Stimulated activated CD4-positive, alpha-beta T cell treated with anti-CD3 and anti-CD28 coated beads, TNF-alpha, amount 100 ng/mL, for 1 hour (primary cell): ENCODE results near the gene FAM24B.
"Not testable (repeated sequence)": the region's sequence is repeated elsewhere in the genome, so short reads cannot be mapped to it uniquely, and the experiment has no call there.

ENCODE experiments used
- DNase-seq, 3 donors: peaks; one replicate each; pipeline ENCODE4 v3.0.0-alpha.2; 2020; ENCODE audit warnings: low read depth in 3 of 3, low spot score in 1 of 3

FAM24B gene

DNA sequence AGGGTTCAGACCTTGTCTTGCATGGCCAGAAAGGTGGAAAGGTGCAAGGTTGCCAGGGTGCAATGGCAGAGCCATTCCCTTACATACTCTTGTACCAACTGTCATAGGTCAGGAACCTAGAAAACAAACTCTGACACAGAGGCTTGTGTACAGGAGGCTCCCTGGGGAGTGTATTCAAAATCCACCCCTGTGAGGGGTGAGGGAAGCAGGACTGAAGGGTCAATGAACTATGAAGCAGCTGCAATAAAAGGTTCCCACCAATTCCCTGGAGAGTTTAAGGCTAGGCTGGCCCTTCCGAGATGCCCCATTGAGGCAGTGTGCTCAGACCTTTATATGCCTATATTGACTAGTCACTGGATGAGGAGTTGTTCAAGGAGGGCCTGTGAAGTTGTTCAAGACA, 19.9 kb downstream of the FAM24B start:
- DNase-seq: no peak

DNA sequence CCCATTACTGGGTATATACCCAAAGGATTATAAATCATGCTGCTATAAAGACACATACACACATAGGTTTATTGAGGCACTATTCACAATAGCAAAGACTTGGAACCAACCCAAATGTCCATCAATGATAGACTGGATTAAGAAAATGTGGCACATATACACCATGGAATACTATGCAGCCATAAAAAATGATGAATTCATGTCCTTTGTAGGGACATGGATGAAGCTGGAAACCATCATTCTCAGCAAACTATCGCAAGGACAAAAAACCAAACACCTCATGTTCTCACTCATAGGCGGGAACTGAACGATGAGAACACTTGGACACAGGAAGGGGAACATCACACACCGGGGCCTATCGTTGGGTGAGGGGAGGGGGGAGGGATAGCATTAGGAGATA, 21.3 kb downstream of the FAM24B start:
- not testable (repeated sequence) for DNase-seq

DNA sequence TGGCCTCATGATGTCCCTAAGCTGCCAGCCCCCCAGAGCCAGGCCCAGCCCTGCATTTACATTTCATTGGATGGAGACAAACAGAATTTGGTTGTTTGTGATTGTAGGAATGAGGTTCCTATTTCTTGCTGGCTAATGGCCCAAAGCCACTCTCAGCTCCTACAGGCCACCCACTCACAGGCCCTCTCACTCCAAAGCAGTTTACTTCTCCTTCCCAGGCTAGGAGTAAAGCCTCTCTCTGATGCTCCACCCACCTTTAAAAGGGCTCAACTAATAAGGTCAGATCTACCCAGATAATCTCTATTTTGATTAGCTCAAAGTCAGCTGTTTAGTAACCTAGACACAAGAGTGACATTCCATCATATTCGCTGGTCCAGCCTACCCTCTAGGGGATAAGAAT, 22.5 kb downstream of the FAM24B start:
- no peak for DNase-seq

DNA sequence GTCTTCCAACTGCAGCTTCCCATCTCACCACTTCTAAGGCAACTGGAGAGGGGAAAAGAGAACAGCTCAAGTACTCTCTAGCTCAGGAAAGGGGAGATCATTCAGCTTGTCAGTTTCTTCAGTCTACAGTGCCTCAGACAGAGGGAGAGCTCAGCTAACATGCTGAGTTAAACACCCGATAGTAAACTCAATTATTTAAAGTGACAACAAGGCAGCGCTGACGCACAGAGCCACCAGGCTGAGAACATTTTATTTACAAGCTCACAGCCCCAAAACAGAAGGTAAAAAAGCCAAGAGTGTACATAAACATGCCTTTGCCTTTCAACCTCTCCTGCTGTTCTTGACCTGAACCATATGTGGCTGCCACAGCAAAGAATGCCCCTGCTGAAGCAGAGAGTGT, 23.6 kb downstream of the FAM24B start:
- no peak for DNase-seq

DNA sequence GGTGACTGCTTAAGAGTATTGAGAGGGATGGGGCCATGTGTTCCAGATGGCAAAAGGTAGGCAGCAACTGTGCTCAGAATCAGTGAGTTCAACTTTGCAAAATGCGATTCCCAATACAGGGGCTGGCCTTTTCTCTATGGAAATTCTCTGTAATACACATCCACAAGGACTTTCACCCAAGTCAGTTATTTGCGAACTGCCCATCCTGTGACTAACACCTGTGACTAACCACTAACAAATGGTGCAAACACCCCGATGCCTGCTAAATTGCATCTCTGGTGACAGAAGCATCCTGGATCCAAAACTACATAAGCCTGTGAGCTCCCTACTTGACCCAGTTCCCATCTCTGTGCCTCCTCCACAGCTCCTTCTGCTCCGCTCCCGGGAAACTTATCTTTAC, 24.7 kb downstream of the FAM24B start:
- DNase-seq: no peak

DNA sequence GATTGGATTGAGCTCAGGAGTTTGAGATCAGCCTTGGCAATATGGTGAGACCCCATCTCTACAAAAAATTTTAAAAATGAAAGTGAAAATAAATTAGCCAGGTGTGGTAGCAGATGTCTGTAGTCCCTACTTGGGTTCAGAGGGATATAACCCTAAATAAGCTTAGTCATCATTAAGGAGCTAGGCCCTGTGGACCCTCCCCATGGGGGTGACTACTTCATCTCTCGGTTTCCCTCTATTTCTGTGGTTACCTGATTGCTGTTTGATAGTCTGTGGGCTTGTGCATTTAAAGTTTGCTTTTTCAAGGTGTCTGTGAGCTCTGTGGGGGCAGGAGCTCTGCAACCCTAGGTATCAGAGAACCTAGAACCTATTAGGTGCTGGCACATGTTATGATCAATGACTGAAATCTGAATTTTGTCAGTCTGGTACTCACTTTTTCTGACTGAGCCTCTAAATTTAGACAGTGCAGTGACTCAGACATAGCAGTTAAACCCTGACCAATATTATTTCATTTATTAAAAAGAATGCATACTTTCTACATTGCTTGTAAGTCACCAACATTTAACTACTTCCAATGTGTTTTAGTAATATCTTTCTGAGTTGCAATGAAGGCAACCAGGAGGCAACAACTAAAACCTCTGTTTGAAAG, 25.6 kb downstream of the FAM24B start:
- no peak for DNase-seq

GRCh38 chr10:122852261-122852660, 27.1 kb downstream of the FAM24B start:
- no peak for DNase-seq

DNA sequence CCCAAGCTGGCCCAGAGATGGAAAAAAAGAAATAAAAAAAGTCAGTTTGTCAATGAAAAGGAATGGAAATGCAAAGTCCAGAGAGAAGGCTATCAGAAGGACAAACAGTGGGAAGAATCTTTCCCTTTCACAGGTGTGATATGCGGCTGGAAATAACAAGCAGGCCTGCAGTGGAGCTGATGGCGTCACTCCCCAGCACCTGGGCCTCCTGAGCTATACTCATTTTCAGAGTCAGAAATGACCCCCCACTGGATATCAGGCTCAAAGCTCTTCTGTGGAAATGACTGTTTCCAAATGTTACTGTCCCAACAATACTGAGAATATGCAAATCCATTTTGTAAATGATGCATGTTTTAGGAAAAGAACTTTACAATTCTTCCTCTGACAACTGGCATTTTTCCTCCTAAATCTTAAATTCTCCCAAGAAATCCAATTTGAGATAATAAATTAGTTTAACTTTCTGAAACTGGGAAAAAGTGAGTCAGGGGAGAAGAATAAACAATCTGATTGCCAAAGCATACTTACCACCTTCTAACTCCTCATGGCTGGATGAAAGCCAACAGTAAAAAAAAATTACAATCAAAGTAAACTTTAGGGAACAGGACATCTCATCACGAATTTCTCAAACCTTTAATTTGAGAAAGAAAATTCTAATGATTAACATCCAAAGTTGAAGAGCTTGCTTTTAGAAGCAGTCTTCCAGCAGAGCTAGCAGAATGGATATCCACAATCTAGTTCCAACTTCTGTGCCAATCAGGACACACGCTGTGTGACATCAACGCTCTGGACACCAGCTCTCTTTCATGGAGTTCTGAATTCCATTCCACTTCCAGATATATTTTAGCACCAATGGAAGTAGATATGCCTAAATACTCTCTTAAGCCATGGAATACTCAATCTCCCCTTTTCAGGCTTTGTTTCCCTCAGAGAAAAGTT, 28.4 kb downstream of the FAM24B start:
- no peak for DNase-seq

GRCh38 chr10:122849900-122850605, 29.3 kb downstream of the FAM24B start:
- DNase-seq: no peak

GRCh38 chr10:122849090-122849489, 30.3 kb downstream of the FAM24B start:
- DNase-seq: no peak

- no peak for DNase-seq
Measured at GRCh38 chr10:122847782-122848604, 31.4 kb downstream of the FAM24B start.

DNA sequence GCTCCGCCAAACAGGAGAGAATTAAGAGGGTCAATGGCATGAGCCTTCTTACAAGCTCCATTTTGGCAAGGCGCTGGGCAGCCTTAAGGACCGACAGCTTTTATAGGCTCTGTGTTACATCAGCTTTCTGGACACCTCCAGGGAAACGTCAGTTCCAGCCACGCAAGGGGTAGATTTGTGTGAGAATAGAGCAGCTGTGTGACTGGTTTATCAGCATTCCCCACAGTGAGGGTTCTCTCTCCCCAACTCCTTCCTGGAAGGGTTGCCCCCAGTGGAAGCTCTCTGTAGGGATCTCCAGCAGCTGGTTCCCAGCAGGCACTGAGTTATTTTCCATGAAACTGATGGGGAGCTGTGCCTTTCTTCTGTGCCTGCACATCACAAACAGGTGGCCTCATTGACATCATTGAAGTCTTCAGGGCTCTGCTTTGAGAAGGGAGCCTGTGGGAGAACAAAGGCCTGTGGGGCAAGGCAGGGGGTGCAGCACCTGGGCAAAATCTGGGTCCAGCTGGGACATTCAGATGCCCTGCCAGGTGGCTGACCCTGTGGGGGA, 33.5 kb downstream of the FAM24B start, which contains the start of gene CUZD1:
Gene CUZD1, minus strand, starts transcription at position 75 of the 550 bp plus-strand sequence. Its CDS starts 14 bp downstream, at position 61.
- DNase-seq: no peak

DNA sequence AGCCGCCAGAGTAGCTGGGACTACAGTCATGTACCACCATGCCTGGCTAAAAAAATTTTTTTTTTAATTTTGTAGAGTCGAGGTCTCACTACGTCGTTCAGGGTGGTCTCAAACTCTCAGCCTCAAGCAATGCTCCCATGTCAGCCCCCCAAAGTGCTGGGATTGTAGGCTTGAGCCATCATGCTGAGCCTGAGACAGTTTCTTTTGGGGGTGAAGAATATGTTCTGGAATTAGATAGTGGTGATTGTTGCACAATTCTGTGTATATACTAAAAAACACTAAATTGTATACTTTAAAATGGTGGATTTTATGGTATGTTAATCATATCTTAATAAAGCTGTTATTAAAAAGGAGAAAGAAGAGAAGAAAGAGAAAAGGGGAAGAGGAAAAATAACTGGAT, 35.2 kb downstream of the FAM24B start:
- DNase-seq: no peak

- DNase-seq: no peak
Measured at GRCh38 chr10:122841569-122841968, 37.8 kb downstream of the FAM24B start.

DNA sequence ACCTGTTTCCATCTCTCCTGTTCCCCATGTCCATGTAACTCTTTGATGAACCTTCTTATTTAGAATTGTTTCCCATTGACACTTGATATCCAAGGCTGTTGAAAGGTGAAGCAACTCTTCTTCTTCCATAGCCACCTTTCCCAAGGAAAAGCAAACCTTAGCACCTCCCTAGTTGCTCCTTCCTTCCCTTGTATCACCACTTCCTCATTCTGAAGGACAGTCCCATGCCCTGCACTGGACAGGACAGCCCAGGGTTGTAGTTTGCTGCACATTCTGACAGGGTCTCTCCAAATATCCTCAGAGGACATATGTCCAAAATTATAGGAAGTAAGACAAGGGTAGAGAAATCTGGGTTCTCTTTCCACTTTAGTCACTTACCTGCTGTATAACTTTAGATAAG, 39.9 kb downstream of the FAM24B start:
- no peak for DNase-seq

DNA sequence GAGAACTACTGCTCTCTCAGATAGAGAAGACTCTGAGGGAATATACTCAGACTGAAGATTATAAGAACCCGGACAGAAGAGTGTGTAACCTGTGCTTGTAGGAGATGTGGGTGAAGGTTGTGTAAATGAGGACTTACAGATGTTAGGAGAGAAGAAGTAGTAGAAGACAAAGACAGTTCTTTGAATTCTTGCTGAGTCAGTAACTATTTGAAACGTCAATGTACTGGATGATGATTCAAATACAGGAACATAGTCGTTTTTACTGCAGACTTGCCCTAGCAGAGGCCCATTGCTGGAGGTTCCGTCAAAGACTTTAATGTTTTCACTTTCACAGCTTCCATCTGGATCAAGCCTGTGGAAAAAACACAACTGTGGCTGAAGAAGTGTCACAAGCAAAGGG, 40.5 kb downstream of the FAM24B start:
- DNase-seq: no peak

DNA sequence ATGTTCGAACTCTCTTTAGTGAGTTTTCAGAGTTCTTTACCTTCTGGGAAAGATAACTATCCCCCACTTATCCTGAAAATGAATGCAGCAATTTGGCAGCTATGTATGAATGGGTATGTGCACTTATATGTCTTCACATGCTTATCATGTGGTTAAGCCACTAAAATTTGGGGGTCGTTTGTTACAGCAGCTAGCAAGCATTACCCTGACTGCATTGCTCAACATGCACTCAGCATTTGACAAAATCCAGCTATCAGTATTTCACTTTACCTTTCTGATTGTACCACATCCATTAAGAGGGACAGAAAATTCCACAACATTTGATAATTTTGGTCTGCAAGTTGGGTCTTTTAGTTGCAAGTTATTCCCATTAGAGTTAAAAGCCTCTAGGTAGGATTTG, 43.5 kb downstream of the FAM24B start:
- no peak for DNase-seq

DNA sequence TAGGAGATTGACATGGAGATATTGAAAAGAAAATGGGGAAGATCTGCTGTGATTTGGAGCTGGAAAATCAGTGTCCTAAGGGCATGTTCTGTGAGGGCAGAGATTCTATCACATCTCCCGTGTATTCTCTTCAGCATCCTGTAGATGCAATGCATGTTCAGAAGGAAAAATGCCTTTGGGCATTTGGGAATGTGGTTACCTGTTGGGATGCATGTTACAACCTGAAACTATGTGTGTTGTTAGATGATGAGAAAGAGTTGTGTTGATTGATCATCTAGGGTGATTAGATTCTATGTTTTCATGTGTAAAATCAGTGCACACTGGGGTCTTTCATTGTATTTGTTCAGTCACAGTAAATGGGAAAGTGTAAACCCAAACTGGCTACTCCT, 48.4 kb downstream of the FAM24B start:
- DNase-seq: no peak

- no peak for DNase-seq
Measured at GRCh38 chr10:122830273-122830964, 49.0 kb downstream of the FAM24B start.

DNA sequence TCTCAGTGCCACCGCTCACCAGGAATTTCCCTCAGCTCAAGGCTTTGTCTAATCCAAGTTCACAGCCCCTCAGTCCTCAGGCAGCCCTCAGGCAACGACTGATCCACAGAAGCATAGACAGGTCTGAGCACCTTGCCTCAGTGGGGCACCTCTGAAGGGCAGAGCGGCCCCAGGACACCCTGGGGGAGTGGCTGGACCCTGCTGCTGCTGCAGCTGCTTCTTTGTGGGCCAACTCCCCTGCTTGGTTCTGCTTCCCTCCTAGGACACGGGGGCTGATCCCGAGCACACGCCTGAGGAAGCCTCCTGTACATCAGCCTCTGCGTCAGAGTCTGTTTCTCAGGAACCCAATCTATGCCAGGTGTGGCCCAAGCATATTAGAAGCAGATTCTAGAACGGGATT, 49.9 kb downstream of the FAM24B start:
- no peak for DNase-seq
